ENCODE results near the gene GAGE12C. TPM values are rescaled to one million over a fixed set of nuclear protein-coding genes. Genes with fewer than 3 reads are reported as not detected.

GAGE12C gene, protein sequence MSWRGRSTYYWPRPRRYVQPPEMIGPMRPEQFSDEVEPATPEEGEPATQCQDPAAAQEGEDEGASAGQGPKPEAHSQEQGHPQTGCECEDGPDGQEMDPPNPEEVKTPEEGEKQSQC
- not detected for total RNA-seq

GRCh38 chrX:49531877-49532276 lies at the start of gene GAGE12C:
Gene GAGE12C, plus strand, starts transcription at chrX:49532177. Its CDS starts 1,155 bp downstream, at chrX:49533332.

GRCh38 chrX:49541433-49541832 lies 9.5 kb downstream of the GAGE12C start, which contains the start of gene GAGE12D:
Gene GAGE12D, plus strand, starts transcription at chrX:49541733. Its CDS starts 1,155 bp downstream, at chrX:49542888.

GRCh38 chrX:49550989-49551388 lies 19.0 kb downstream of the GAGE12C start, which contains the start of gene GAGE12E:
Gene GAGE12E, plus strand, starts transcription at chrX:49551289. Its CDS starts 1,155 bp downstream, at chrX:49552444.

DNA sequence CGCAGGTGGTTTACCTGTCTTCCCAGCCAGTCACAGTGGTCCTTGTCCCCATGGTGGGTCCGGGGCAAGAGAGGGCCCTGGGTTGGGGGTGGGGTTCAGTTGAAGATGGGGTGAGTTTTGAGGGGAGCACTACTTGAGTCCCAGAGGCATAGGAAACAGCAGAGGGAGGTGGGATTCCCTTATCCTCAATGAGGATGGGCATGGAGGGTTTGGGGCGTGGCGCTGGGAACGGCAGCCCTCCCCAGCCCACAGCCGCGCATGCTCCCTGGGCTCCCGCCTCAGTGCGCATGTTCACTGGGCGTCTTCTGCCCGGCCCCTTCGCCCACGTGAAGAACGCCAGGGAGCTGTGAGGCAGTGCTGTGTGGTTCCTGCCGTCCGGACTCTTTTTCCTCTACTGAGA lies 28.6 kb downstream of the GAGE12C start, which contains the start of gene GAGE12F:
TSS of gene GAGE12F (plus strand) at position 301 of the 400 bp plus-strand sequence. CDS start 1,155 bp downstream, outside the sequence.

DNA sequence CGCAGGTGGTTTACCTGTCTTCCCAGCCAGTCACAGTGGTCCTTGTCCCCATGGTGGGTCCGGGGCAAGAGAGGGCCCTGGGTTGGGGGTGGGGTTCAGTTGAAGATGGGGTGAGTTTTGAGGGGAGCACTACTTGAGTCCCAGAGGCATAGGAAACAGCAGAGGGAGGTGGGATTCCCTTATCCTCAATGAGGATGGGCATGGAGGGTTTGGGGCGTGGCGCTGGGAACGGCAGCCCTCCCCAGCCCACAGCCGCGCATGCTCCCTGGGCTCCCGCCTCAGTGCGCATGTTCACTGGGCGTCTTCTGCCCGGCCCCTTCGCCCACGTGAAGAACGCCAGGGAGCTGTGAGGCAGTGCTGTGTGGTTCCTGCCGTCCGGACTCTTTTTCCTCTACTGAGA lies 38.1 kb downstream of the GAGE12C start, which contains the start of gene GAGE12G:
TSS of gene GAGE12G (plus strand) at position 301 of the 400 bp plus-strand sequence. CDS start 1,155 bp downstream, outside the sequence.

DNA sequence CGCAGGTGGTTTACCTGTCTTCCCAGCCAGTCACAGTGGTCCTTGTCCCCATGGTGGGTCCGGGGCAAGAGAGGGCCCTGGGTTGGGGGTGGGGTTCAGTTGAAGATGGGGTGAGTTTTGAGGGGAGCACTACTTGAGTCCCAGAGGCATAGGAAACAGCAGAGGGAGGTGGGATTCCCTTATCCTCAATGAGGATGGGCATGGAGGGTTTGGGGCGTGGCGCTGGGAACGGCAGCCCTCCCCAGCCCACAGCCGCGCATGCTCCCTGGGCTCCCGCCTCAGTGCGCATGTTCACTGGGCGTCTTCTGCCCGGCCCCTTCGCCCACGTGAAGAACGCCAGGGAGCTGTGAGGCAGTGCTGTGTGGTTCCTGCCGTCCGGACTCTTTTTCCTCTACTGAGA lies 47.7 kb downstream of the GAGE12C start, which contains the start of gene GAGE12H:
TSS of gene GAGE12H (plus strand) at position 301 of the 400 bp plus-strand sequence. CDS start 1,155 bp downstream, outside the sequence.

Other genes starting within 250 kb of the GAGE12C start
- gene GAGE10, start 228.5 kb upstream of the GAGE12C start, total RNA-seq: not detected
- gene GAGE12J, start 210.1 kb upstream of the GAGE12C start, total RNA-seq: not detected
- gene GAGE13, start 200.6 kb upstream of the GAGE12C start, total RNA-seq: not detected
- not detected for gene GAGE12D, start 9.6 kb downstream of the GAGE12C start, total RNA-seq
- gene GAGE12E, start 19.1 kb downstream of the GAGE12C start, total RNA-seq: not detected
- not detected for gene GAGE12F, start 28.7 kb downstream of the GAGE12C start, total RNA-seq
- gene GAGE12G, start 38.2 kb downstream of the GAGE12C start, total RNA-seq: not detected
- gene GAGE12H, start 47.8 kb downstream of the GAGE12C start, total RNA-seq: not detected
- not detected for gene GAGE2A, start 57.3 kb downstream of the GAGE12C start, total RNA-seq
- gene GAGE1, start 66.8 kb downstream of the GAGE12C start, total RNA-seq: not detected
- gene PAGE1, start 163.8 kb downstream of the GAGE12C start, total RNA-seq: not detected

Measured in camera-type eye (tissue), 1 donor.